Measurements from ENCODE around the gene MSH3.
"Not testable (repeated sequence)": the region's sequence is repeated elsewhere in the genome, so short reads cannot be mapped to it uniquely, and the experiment has no call there.

The MSH3 gene

DNA sequence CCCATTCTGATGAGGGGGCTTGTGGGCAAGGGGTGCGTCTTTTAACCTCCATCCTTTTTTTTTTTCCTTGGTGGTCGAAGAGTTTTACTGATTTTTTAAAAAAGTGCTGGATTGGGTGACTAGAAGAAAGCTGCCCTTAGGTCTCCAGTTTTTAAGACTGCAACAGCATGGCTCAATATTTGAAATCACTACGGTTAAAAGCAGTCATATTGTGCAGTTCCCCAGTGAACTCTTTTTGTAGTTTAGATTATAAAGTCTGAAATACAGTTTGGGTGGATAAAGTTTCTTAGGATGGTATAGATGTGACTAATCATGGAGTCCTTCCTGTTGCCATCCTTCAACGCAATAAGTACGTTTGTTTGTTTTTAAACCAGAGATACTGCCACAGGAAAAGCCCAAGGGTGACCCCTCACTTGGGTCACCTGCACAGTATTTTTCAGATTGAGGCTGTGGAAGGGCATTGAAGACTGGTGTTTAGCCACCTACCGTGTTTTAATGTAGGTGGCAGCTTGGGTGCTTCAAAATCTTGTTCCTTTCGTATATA is 851 bp downstream of the MSH3 start:
- DNase-seq (ENCODE audit: low read depth in 3 of 3, low spot score in 1 of 3): no peak

GRCh38 chr5:80656425-80656824 is 2.0 kb downstream of the MSH3 start:
- DNase-seq (ENCODE audit: low read depth in 3 of 3, low spot score in 1 of 3): no peak

- DNase-seq (ENCODE audit: low read depth in 3 of 3, low spot score in 1 of 3): no peak
Observed at GRCh38 chr5:80659106-80659505, 4.7 kb downstream of the MSH3 start.

GRCh38 chr5:80660661-80661060 is 6.2 kb downstream of the MSH3 start:
- DNase-seq (ENCODE audit: low read depth in 3 of 3, low spot score in 1 of 3): not testable (repeated sequence)

- no peak for DNase-seq (ENCODE audit: low read depth in 3 of 3, low spot score in 1 of 3)
Observed at GRCh38 chr5:80662108-80662507, 7.7 kb downstream of the MSH3 start.

- no peak for DNase-seq (ENCODE audit: low read depth in 3 of 3, low spot score in 1 of 3)
Observed at GRCh38 chr5:80665057-80665456, 10.6 kb downstream of the MSH3 start.

DNA sequence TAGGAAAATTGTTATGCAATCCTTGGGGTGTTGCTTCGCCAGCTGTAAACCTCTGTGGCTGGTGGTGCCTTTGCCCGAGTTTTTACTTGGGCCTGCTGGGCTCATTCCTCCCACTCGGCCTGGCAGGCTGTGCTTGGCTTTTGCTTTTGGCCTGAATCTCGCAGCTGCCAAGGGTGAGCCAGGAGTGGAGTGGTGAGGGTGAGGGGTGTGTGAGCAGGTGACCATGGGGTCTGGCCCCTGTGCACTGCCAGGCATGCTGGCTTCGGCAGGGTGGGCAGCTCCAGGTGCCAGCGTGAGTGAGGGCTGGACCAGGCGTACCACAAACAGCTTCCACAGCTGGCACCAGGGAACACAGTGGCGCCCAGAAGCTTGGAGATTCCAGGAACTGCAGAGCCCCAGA is 12.9 kb downstream of the MSH3 start:
- no peak for DNase-seq (ENCODE audit: low read depth in 3 of 3, low spot score in 1 of 3)

DNA sequence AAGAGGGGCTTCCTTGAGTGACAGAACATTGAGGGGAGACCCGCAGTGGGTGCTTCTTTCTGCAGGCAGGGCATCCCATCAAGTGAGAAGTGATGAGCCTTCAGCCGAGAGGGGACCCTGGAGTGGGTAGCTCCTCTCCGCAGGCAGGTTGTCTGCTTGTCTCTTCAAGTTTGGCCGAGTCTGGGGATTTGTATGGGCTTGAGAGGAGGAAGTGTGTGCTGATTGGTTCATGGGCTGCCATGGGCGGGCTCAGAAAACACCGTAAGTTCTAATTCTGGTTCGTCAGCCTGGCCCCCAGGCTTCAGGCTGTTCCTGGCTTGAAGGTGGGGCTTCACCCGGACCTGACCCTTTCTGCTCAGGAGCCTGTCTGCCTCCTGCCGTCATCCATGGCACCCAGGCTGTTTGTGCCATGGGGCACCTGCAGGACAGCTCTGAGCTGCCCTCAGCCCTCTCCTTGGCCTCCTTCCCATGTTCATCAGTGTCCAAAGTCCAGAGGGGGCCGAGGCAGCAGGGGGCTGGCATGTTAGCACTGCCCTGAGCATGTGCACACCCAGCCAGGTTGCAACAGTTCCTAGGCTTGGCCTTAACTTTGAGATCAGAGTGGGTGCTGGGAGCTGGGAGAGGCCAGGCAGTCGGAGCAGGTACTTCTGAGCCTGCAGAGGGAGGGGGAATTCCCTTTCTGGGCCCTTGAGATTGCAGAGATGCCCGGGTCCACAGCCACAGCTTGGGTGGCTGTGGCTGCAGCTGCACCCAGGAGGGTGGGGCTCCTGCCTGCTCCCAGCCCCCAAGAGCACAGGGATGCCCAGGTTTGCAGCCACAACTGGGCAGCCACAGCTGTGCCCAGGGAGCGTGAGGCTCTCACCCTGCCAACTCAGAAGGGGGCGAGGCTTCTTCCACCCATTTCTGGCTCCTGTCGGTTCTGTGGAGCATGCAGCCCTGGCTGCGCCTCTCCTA is 13.8 kb downstream of the MSH3 start:
- DNase-seq (ENCODE audit: low read depth in 3 of 3, low spot score in 1 of 3): no peak

DNA sequence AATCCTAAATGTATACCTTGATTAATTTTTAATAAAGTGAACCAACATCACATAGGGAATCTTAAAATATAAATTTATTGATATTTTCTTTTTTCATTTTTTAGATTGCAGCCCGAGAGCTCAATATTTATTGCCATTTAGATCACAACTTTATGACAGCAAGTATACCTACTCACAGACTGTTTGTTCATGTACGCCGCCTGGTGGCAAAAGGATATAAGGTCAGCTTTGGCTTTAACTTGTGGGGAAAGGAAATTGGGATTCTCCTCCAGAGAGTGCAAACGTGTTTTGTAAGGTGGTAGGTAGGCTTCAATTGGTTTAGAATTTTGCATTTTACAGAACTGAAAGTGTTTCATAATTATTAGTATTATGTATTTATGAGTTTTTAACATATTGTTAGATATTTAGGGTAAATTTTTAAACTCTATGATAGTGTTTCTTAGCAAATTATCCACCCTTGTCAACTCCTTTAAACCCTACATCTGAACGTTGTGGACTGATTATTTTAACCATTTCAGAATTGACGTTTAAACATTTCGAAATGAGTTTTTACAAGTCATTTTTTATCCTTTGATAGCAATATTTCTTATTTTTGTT is 17.8 kb downstream of the MSH3 start:
- peak in 2 of 3 donors; percentile 20 to 25 for DNase-seq (ENCODE audit: low read depth in 3 of 3, low spot score in 1 of 3)

GRCh38 chr5:80676706-80677105 is 22.3 kb downstream of the MSH3 start:
- DNase-seq (ENCODE audit: low read depth in 3 of 3, low spot score in 1 of 3): no peak

DNA sequence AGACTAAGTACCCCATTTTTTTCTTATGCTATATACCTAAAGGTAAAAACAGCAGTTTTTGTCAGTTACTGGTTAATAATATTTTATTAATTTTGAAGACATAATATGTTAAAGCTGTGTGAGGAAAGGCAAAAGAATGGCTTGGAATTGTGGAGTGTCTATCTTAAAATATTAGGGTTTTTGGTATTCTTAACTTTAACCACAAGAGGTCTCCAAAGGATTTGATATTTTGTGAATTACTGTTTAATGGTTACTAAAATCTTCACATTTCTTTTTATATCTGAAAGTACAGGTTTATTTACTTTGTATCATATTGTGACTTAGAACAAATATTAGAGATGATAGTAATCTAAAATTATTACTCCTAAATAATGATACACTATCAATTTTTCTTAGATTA is 32.3 kb downstream of the MSH3 start:
- DNase-seq (ENCODE audit: low read depth in 3 of 3, low spot score in 1 of 3): no peak

DNA sequence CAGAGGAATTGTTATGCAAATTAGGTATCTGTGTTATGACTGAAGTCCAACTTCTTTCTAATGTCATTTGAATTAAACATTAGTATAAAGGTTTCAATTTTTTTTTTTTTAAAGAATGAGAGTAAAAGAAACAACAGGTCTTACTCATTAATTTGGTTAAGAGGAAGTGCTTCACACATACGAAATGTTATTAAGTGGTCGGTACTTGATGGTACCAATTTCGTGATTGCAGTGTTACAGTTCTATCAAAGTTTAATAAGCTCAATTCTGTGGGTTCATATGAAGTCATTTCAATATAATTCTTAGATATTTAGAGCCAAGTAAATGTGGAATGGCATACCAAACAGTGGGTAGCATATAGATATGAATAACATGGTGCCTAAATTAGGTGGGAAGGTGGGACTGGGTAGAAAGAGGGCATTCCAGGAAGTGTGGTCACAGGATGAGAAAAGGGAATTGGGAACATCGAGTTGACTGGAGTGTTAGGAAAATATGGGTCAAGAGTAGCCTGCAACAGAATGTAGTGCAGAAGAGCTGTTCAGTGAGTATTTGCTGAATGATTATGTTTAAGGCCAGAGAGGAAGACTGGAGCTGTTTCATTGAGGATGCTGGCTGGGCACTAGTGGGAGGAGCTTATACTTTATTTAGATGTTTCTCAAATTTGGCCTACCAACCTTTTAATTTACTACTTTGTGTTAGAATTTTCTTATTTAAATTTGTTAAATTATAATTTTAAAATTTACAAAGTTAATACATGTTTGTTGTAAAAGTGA is 34.4 kb downstream of the MSH3 start:
- DNase-seq (ENCODE audit: low read depth in 3 of 3, low spot score in 1 of 3): no peak

DNA sequence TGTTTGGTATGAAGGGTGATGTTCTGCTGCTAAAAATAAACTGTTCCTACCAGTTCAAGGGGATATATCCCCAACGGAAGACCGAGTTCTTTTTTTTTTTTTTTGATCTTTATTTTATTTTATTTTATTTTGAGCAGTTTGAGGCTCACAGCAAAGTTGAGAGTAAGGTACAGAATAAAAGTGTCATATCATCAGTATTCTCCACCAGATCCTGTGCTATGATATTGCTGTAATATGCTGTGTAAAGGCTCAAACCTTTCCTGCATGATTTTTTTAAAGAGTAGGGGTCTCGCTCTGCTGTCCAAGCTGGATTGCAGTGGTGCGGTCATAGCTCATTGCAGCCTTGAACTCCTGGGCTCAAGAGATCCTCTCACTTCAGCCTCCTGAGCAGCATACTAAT is 35.2 kb downstream of the MSH3 start:
- DNase-seq (ENCODE audit: low read depth in 3 of 3, low spot score in 1 of 3): no peak

GRCh38 chr5:80695666-80696065 is 41.2 kb downstream of the MSH3 start:
- DNase-seq (ENCODE audit: low read depth in 3 of 3, low spot score in 1 of 3): no peak

- no peak for DNase-seq (ENCODE audit: low read depth in 3 of 3, low spot score in 1 of 3)
Observed at GRCh38 chr5:80696450-80696849, 42.0 kb downstream of the MSH3 start.

- no peak for DNase-seq (ENCODE audit: low read depth in 3 of 3, low spot score in 1 of 3)
Observed at GRCh38 chr5:80697100-80697499, 42.6 kb downstream of the MSH3 start.

DNA sequence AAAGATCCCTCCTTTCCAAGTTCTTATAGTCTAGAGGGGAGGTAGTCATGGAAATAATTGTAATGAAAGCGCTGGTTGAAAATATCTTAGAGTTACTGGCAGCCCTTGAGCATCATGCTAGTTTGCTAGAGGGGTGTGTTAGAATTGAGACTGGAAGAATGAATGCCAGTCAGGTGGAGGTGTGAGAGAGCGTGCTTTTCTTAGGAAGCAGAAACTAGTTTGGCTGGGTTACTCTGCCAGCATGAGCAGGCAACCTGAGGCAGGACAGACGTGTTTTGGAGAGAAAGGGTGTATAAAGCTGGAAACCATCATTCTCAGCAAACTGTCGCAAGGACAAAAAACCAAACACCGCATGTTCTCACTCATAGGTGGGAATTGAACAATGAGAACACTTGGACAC is 43.9 kb downstream of the MSH3 start:
- DNase-seq (ENCODE audit: low read depth in 3 of 3, low spot score in 1 of 3): no peak

DNA sequence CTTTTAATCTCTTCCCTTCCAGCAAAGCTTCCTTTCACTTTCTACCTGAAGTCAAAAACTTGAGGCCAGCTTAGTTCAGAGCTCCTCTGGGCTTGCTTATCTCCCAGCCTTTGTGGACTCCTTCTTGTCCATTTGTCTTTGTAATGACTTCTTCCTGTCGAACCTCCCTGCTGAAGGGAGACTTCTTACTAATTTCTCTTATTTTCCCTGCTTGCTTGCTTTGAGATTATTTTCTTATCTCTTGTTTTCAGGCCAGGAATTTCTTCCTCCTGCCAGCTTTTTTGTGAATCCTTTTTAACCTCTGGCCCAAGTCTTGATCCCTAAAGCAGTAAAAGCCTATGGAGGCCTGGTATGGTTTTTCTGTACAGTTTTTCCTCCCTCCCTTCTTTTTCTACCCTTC is 47.1 kb downstream of the MSH3 start:
- DNase-seq (ENCODE audit: low read depth in 3 of 3, low spot score in 1 of 3): no peak

DNA sequence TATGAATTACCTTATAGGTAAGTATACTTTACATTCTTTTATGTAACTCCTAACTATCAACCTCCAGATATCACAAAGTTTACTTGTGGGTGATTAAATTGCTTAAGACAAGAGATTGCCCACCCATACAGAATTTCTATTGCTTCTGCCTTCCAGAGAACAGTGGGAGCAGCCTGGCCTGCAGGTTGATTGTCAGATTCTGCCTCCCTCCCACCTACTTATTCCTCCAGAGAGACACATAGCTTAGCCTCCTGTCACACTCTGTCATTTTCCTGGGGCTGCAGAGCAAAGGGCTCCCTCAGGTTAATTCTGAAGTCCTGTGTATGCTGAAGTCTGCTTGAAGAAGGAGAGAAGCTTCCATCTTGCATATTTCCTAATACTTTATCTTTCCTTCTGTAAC is 48.8 kb downstream of the MSH3 start:
- no peak for DNase-seq (ENCODE audit: low read depth in 3 of 3, low spot score in 1 of 3)

DNA sequence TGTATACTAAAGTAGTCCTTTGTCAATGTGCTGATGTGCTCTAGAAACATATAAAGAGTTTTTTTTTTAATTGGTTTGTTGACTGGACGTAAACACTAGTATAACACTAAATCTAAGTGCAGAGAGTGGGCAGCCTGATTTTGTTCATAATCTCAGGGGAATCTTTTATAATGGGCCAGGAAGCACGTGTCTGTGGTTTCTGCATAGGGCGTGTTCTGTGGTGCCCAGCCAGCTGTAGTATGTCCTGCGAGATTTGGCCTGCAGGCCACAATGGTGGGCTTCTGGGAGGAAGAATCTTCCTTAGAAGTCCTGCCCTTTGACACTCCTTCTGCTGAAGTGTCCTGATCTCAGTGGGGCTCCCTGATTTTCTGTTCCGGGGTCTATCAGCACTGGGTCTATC is 49.3 kb downstream of the MSH3 start:
- DNase-seq (ENCODE audit: low read depth in 3 of 3, low spot score in 1 of 3): no peak

- DNase-seq (ENCODE audit: low read depth in 3 of 3, low spot score in 1 of 3): no peak
Observed at GRCh38 chr5:80704221-80704620, 49.8 kb downstream of the MSH3 start.

All from stimulated activated CD4-positive, alpha-beta T cell treated with anti-CD3 and anti-CD28 coated beads, TNF-alpha, amount 100 ng/mL, for 1 hour (primary cell).